Ovary (tissue), 9 donors: ENCODE measurements around the gene HLCS. TPM values are rescaled to one million over a fixed set of nuclear protein-coding genes. Genes with fewer than 3 reads are reported as not detected.
"Not testable (repeated sequence)": the region's sequence is repeated elsewhere in the genome, so short reads cannot be mapped to it uniquely, and the experiment has no call there.

Experiments
- DNase-seq, 5 donors: peaks; one replicate each; pipeline ENCODE4 v3.0.0-alpha.2; 2019 to 2020
- H3K27ac ChIP-seq, 2 donors: fragments of 200-600 bp; one replicate each; pipeline versions ENCODE4 v1.5.1 to v1.8.0; 2019 to 2022
- H3K27me3 ChIP-seq: fragments of 200-600 bp; one replicate; pipeline ENCODE4 v1.8.0; 2022
- H3K36me3 ChIP-seq: fragments of 200-600 bp; sonication (generic); one replicate; pipeline ENCODE4 v1.5.1; 2019
- H3K4me1 ChIP-seq: one replicate; pipeline ENCODE4 v1.8.1; 2013; ENCODE audit warnings: mild to moderate bottlenecking, moderate library complexity; ENCODE audit not compliant: insufficient read depth
- H3K4me3 ChIP-seq: fragments of 200-600 bp; sonication (generic); one replicate; pipeline ENCODE4 v1.5.1; 2017
- H3K9me3 ChIP-seq, 2 donors: fragments of 200-600 bp in 1 of 2; sonication (generic) in 1 of 2; one replicate each; pipeline versions ENCODE4 v1.5.1 to v1.8.1; 2013 to 2019; ENCODE audit warnings: mild to moderate bottlenecking in 1 of 2, moderate library complexity in 1 of 2
- EP300 ChIP-seq: sonication (generic); formaldehyde crosslinking; IDR thresholded peaks from one replicate; pipeline ENCODE4 v1.6.1; 2017; ENCODE audit warnings: antibody characterized with exemption
- POLR2A ChIP-seq: fragments of 450-650 bp; IDR thresholded peaks from one replicate; pipeline ENCODE4 v1.6.1; 2017; ENCODE audit warnings: antibody characterized with exemption, mild to moderate bottlenecking, moderate library complexity
- WGBS, 3 donors: extraction: QIAGEN DNeasy Blood & Tissue Kit in 1 of 3; methylation state at CpG; one replicate each; pipeline versions ENCODE4 v1.1.5 to v1.1.7; 2013 to 2017; 5-methylcytosine and 5-hydroxymethylcytosine counted together
- intact Hi-C, 4 donors: fragments of 100-400 bp; cut with DNase I; formaldehyde crosslinking; loops; one replicate each; pipeline versions ENCODE4 v1.11.0 to v1.15.1; 2022 to 2023
- polyA plus RNA-seq, 2 donors: library from polyadenylated mRNA; stranded (reverse); fragments of 200-250 nt in 1 of 2; fragments of 350-450 nt in 1 of 2; fragmentation: Illumina TruSeq in 1 of 2; extraction: RNeasy Lipid Tissue Mini Kit (QIAGEN cat#74804) in 1 of 2; gene quantifications; one replicate each; pipeline ENCODE4 v1.2.3, GENCODE V29; 2013 to 2014
- total RNA-seq, 7 donors: library from RNA; depleted of rRNA in 2 of 7; stranded (reverse); fragments of >200 nt in 2 of 7; fragmentation: NEBNext Ultra II Directional in 3 of 7; extraction: Animal tissue kit (Norgen Biotek cat#: 25700) in 3 of 7; gene quantifications; one replicate each; pipeline versions ENCODE4 v1.1.0 to v1.2.4, GENCODE V29; 2016 to 2023
- TF ChIP-seq, protein P1 (sequence below), 3 donors: fragments of 450-650 bp in 2 of 3; fragments of 200-600 bp in 1 of 3; IDR thresholded peaks; one replicate each; pipeline versions ENCODE4 v1.5.1 to v1.8.0; 2016 to 2022; ENCODE audit warnings: antibody characterized with exemption in 3 of 3, mild to moderate bottlenecking in 1 of 3
- donor health status: DM: no; HTN: no; CAD: no; lungs with moderate emphysema.
- donor health status: DM: no; HTN: no; CAD: no.
- donor health status: Bipolar disorder and iron deficiency.
- donor health status: DM: yes; HTN: yes; CAD: no.
- donor health status: DM: no; HTN: no; CAD: no.
- donor health status: DM: yes; HTN: yes; CAD: no.

HLCS gene
- total and polyA plus RNA-seq, 9 donors, result 4.0 to 20.3 (median 12.4) TPM

- Histone ChIP-seq H3K27me3 (no peaks in the 10 kb centered on the region), H3K9me3 (no peaks in the 10 kb centered on the region), H3K27ac (no peak overlapping the region), H3K4me1 (peaks cover 2% of the 10 kb centered on the region), H3K36me3 (no peaks in the 10 kb centered on the region), H3K4me3 (no peak overlapping the region)
- intact Hi-C loops, result loop anchor here in 1 of 4 donors (10.0 kb wide), 1 partner anchor 364 kb away; no protein-coding TSS in a partner anchor
- TF ChIP-seq POLR2A, result no peak
- TF ChIP-seq, protein P1, sequence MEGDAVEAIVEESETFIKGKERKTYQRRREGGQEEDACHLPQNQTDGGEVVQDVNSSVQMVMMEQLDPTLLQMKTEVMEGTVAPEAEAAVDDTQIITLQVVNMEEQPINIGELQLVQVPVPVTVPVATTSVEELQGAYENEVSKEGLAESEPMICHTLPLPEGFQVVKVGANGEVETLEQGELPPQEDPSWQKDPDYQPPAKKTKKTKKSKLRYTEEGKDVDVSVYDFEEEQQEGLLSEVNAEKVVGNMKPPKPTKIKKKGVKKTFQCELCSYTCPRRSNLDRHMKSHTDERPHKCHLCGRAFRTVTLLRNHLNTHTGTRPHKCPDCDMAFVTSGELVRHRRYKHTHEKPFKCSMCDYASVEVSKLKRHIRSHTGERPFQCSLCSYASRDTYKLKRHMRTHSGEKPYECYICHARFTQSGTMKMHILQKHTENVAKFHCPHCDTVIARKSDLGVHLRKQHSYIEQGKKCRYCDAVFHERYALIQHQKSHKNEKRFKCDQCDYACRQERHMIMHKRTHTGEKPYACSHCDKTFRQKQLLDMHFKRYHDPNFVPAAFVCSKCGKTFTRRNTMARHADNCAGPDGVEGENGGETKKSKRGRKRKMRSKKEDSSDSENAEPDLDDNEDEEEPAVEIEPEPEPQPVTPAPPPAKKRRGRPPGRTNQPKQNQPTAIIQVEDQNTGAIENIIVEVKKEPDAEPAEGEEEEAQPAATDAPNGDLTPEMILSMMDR (IDR thresholded peaks at IDR 0.05), result no peak
- no peak for TF ChIP-seq EP300
- 94 to 96% (median 95%) methylated on average over 8 of the region's 8 CpGs for WGBS, 3 donors
- DNase-seq, result no peak
These were observed 5.7 kb downstream of the HLCS start for GRCh38 chr21:36960676-36961284.

DNA sequence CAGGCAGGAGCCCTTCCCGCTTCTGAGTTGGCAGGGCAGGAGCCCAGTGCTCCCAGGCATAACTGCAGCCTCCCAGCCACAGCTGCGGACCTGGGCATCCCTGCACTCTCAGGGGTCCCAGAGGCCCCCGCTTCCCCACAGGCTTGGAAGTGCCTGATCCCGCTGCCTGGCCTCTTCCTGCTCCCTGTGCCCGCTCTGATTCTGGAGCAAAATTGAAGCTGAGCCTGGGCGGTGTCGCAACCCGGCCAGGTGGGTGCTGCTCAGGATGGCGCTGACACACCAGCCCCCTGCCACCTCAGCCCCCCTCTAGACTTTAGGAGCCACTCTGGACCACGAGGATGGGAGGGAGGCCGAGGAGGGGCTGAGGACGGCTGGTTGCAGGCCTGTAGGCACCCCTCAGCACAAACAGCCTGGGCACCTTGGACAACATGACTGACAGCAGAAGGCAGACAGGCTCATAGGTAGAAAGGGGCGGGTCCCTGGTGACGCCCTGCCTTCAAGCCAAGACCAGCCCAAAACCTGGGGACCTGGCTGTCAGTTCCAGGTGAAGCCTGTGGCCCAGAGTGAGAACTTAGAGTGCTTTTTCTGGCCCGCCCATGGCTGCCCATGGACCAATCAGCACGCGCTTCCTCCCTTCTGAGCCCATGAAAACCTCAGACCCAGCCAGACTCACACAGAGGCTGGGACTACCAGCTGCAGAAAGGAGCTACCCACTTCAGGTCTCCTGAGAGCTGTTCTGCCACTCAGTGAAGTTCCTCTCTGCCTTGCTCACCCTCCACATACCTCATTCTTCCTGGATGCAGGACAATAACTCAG is 7.2 kb downstream of the HLCS start:
- TF ChIP-seq, protein P1 (IDR thresholded peaks at IDR 0.05), result no peak
- TF ChIP-seq EP300 (no peak), POLR2A (no peak)
- no peak overlapping the region for H3K27ac ChIP-seq
- no peaks in the 10 kb centered on the region for H3K36me3 ChIP-seq
- no peak overlapping the region for H3K4me3 ChIP-seq
- H3K4me1 ChIP-seq, result no peaks in the 10 kb centered on the region
- H3K9me3 ChIP-seq, result no peaks in the 10 kb centered on the region
- WGBS, 3 donors, result 86 to 97% (median 97%) methylated on average over 17 of the region's 17 CpGs
- no peak for DNase-seq
- H3K27me3 ChIP-seq, result no peaks in the 10 kb centered on the region
- intact Hi-C loops, result no loop called here

- Histone ChIP-seq H3K4me3 (no peak overlapping the region), H3K4me1 (no peaks in the 10 kb centered on the region), H3K9me3 (no peaks in the 10 kb centered on the region), H3K27ac (no peak overlapping the region), H3K36me3 (no peaks in the 10 kb centered on the region), H3K27me3 (no peaks in the 10 kb centered on the region)
- DNase-seq, result no peak
- TF ChIP-seq POLR2A (no peak), EP300 (no peak)
- TF ChIP-seq, protein P1 (IDR thresholded peaks at IDR 0.05), result no peak
- intact Hi-C loops, result no loop called here
- WGBS, 3 donors, result 91 to 93% (median 93%) methylated on average over 4 of the region's 4 CpGs
These were observed 10.7 kb downstream of the HLCS start for GRCh38 chr21:36955783-36956182.

DNA sequence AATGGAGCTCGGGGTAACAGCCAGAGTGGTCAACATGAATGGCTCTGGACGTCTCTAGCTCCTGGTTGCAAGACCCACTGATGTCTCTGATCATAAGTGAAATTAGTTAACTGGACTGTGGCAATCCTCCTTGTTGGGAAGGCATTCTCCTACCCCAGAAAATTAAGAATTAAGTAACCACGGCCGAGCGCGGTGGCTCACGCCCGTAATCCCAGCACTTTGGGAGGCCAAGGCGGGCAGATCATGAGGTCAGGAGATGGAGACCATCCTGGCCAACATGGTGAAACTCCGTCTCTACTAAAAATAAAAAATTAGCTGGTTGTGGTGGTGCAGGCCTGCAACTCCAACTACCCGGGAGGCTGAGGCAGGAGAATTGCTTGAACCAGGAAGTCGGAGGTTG is 14.1 kb downstream of the HLCS start:
- H3K27me3 ChIP-seq, H3K4me1 ChIP-seq, H3K4me3 ChIP-seq, DNase-seq, intact Hi-C loops, H3K36me3 ChIP-seq, H3K27ac ChIP-seq, H3K9me3 ChIP-seq: not testable (repeated sequence)
- 94 to 97% (median 96%) methylated on average over 12 of the region's 12 CpGs for WGBS, 3 donors
